Natural killer cell (primary cell): ENCODE data around the gene COP1. TPM values are rescaled to one million over a fixed set of nuclear protein-coding genes. Genes with fewer than 3 reads are reported as not detected.

ENCODE experiments used
- ATAC-seq, 3 donors: fragments of 150-1000 bp in 2 of 3; fragments of 200-7000 bp in 1 of 3; cut with Tn5 transposase; 1 replicate in 1 of 3; 2 replicates in 2 of 3; pipeline ENCODE4 v1.10.0; 2021; ENCODE audit warnings: mild to moderate bottlenecking in 2 of 3, moderate library complexity in 2 of 3
- DNase-seq, 2 donors: peaks; one replicate each; pipeline versions ENCODE4 v3.0.0 to v3.0.0-alpha.2; 2013 to 2021; ENCODE audit warnings: mixed read lengths in 1 of 2
- H3K27ac ChIP-seq: one replicate; pipeline ENCODE4 v1.5.1; 2013; ENCODE audit warnings: mild to moderate bottlenecking, low read length
- H3K27me3 ChIP-seq: one replicate; pipeline ENCODE4 v1.6.1; 2013; ENCODE audit warnings: low read length; ENCODE audit not compliant: control insufficient read depth, insufficient read depth
- H3K36me3 ChIP-seq: one replicate; pipeline ENCODE4 v1.6.1; 2013; ENCODE audit warnings: low read length; ENCODE audit not compliant: control insufficient read depth, insufficient read depth
- H3K4me1 ChIP-seq: one replicate; pipeline ENCODE4 v1.6.1; 2013; ENCODE audit warnings: low read length; ENCODE audit not compliant: control insufficient read depth, insufficient read depth
- H3K4me3 ChIP-seq: one replicate; pipeline ENCODE4 v1.5.1; 2013; ENCODE audit warnings: low read length
- H3K9me3 ChIP-seq: one replicate; pipeline ENCODE4 v1.6.1; 2013; ENCODE audit warnings: low read length; ENCODE audit not compliant: control insufficient read depth, insufficient read depth
- H3K27ac Mint-ChIP-seq, 2 donors: one replicate each; pipeline ENCODE4 v1.8.0; 2022; ENCODE audit warnings: mild to moderate bottlenecking in 2 of 2, mixed read lengths in 2 of 2, moderate library complexity in 1 of 2
- H3K27me3 Mint-ChIP-seq, 2 donors: one replicate each; pipeline ENCODE4 v1.8.0; 2022; ENCODE audit warnings: low read depth in 2 of 2, mixed read lengths in 2 of 2
- H3K36me3 Mint-ChIP-seq: one replicate; pipeline ENCODE4 v1.8.0; 2022; ENCODE audit warnings: mixed read lengths
- H3K4me1 Mint-ChIP-seq, 2 donors: one replicate each; pipeline ENCODE4 v1.8.0; 2022; ENCODE audit warnings: mixed read lengths in 2 of 2
- H3K4me3 Mint-ChIP-seq: one replicate; pipeline ENCODE4 v1.8.0; 2022; ENCODE audit warnings: mild to moderate bottlenecking, moderate library complexity, mixed read lengths
- H3K9me3 Mint-ChIP-seq, 2 donors: one replicate each; pipeline ENCODE4 v1.8.0; 2022; ENCODE audit warnings: mixed read lengths in 2 of 2
- CTCF ChIP-seq: fragments of 200-600 bp; IDR thresholded peaks from one replicate; pipeline ENCODE4 v1.8.0; 2022; ENCODE audit warnings: antibody characterized with exemption
- WGBS: methylation state at CpG from one replicate; pipeline ENCODE4 v1.1.7; 2013; ENCODE audit warnings: missing lambda C conversion rate; ENCODE audit not compliant: insufficient coverage; 5-methylcytosine and 5-hydroxymethylcytosine counted together
- intact Hi-C: fragments of 100-400 bp; cut with micrococcal nuclease; formaldehyde crosslinking; loops from one replicate; pipeline ENCODE4 v1.14.2; 2022
- total RNA-seq, 4 donors: library from RNA; stranded (reverse); fragments of 120-200 nt in 1 of 4; gene quantifications; one replicate each; pipeline versions ENCODE4 v1.2.3 to v1.2.4, GENCODE V29; 2013 to 2022

The COP1 gene
- total RNA-seq, 3 donors from 2014 or later (not counting 1 experiment from before 2014, with no cell fraction given) = 56.2 to 70.9 (median 60.9) TPM

- TF ChIP-seq CTCF = no peak
- no peaks in the 10 kb centered on the region for H3K9me3 Mint-ChIP-seq
- H3K4me3 Mint-ChIP-seq = no peak overlapping the region
- no peak overlapping the region for H3K27ac Mint-ChIP-seq
- WGBS = 93% methylated on average over 8 of the region's 8 CpGs
- Histone ChIP-seq H3K4me1 (no peaks in the 10 kb centered on the region), H3K4me3 (no peak overlapping the region), H3K27ac (no peak overlapping the region), H3K9me3 (no peaks in the 10 kb centered on the region), H3K36me3 (no peaks in the 10 kb centered on the region), H3K27me3 (no peaks in the 10 kb centered on the region)
- DNase-seq (no peak), ATAC-seq (no peak)
- peaks cover 5% of the 10 kb centered on the region for H3K36me3 Mint-ChIP-seq
- no peaks in the 10 kb centered on the region for H3K27me3 Mint-ChIP-seq
- no peaks in the 10 kb centered on the region for H3K4me1 Mint-ChIP-seq
- intact Hi-C loops = no loop called here
Measured at GRCh38 chr1:175902281-175902680, 304.8 kb downstream of the COP1 start.

GRCh38 chr1:175901076-175901836 lies 305.8 kb downstream of the COP1 start:
- Histone ChIP-seq H3K27me3 (no peaks in the 10 kb centered on the region), H3K4me3 (no peak overlapping the region), H3K9me3 (no peaks in the 10 kb centered on the region), H3K27ac (no peak overlapping the region), H3K4me1 (no peaks in the 10 kb centered on the region), H3K36me3 (no peaks in the 10 kb centered on the region)
- 87% methylated on average over 5 of the region's 5 CpGs for WGBS
- ATAC-seq (no peak), DNase-seq (no peak)
- no peak for TF ChIP-seq CTCF
- no peak overlapping the region for H3K4me3 Mint-ChIP-seq
- no peaks in the 10 kb centered on the region for H3K4me1 Mint-ChIP-seq
- intact Hi-C loops = no loop called here
- H3K36me3 Mint-ChIP-seq = peaks cover 5% of the 10 kb centered on the region
- H3K9me3 Mint-ChIP-seq = no peaks in the 10 kb centered on the region
- H3K27me3 Mint-ChIP-seq = no peaks in the 10 kb centered on the region
- no peak overlapping the region for H3K27ac Mint-ChIP-seq

- no peak for TF ChIP-seq CTCF
- Histone ChIP-seq H3K27me3 (no peaks in the 10 kb centered on the region), H3K36me3 (no peaks in the 10 kb centered on the region), H3K4me3 (no peak overlapping the region), H3K4me1 (no peaks in the 10 kb centered on the region), H3K9me3 (no peaks in the 10 kb centered on the region), H3K27ac (no peak overlapping the region)
- Mint-ChIP-seq H3K27me3 (no peaks in the 10 kb centered on the region), H3K36me3 (peaks cover 5% of the 10 kb centered on the region), H3K4me1 (no peaks in the 10 kb centered on the region), H3K4me3 (no peak overlapping the region), H3K9me3 (no peaks in the 10 kb centered on the region), H3K27ac (no peak overlapping the region)
- ATAC-seq (no peak), DNase-seq (no peak)
- 90% methylated on average over 4 of the region's 4 CpGs for WGBS
- intact Hi-C loops = no loop called here
Measured at GRCh38 chr1:175900171-175900570, 306.9 kb downstream of the COP1 start.

- no peaks in the 10 kb centered on the region for H3K9me3 Mint-ChIP-seq
- H3K27me3 Mint-ChIP-seq = no peaks in the 10 kb centered on the region
- H3K27ac ChIP-seq = no peak overlapping the region
- H3K4me3 ChIP-seq = no peak overlapping the region
- H3K4me1 ChIP-seq = no peaks in the 10 kb centered on the region
- TF ChIP-seq CTCF = no peak
- no peaks in the 10 kb centered on the region for H3K36me3 Mint-ChIP-seq
- H3K4me1 Mint-ChIP-seq = no peaks in the 10 kb centered on the region
- intact Hi-C loops = no loop called here
- WGBS = no CpG with 5 or more reads among the region's 1 CpG
- no peak for DNase-seq
- no peaks in the 10 kb centered on the region for H3K9me3 ChIP-seq
- no peaks in the 10 kb centered on the region for H3K36me3 ChIP-seq
- H3K27me3 ChIP-seq = no peaks in the 10 kb centered on the region
- no peak overlapping the region for H3K27ac Mint-ChIP-seq
- H3K4me3 Mint-ChIP-seq = no peak overlapping the region
- ATAC-seq = no peak
Measured at GRCh38 chr1:175895966-175896365, 311.1 kb downstream of the COP1 start.
